Testis (tissue), 3 donors: ENCODE data around the gene AAMDC. TPM values are rescaled to one million over a fixed set of nuclear protein-coding genes. Genes with fewer than 3 reads are reported as not detected.
A peak's percentile ranks its signal among the peaks of the same experiment; 100 is the strongest.

ENCODE experiments used
- DNase-seq: peaks from one replicate; pipeline ENCODE4 v3.0.0-alpha.2; 2019
- H3K27ac ChIP-seq, 2 donors: fragments of 200-600 bp; sonication (generic); one replicate each; pipeline ENCODE4 v1.5.1; 2019
- H3K27me3 ChIP-seq: fragments of 200-600 bp; sonication (generic); one replicate; pipeline ENCODE4 v1.5.1; 2019
- H3K36me3 ChIP-seq: fragments of 200-600 bp; sonication (generic); one replicate; pipeline ENCODE4 v1.5.1; 2017; ENCODE audit warnings: low read depth; ENCODE audit errors: missing control alignments
- H3K4me1 ChIP-seq: fragments of 200-600 bp; sonication (generic); one replicate; pipeline ENCODE4 v1.5.1; 2019
- H3K4me3 ChIP-seq, 2 donors: fragments of 200-600 bp; sonication (generic); one replicate each; pipeline ENCODE4 v1.5.1; 2017 to 2019
- H3K9me3 ChIP-seq: fragments of 200-600 bp; sonication (generic); one replicate; pipeline ENCODE4 v1.5.1; 2017
- POLR2A ChIP-seq: fragments of 450-650 bp; IDR thresholded peaks from one replicate; pipeline ENCODE4 v1.6.1; 2017; ENCODE audit warnings: antibody characterized with exemption, mild to moderate bottlenecking, moderate library complexity
- WGBS, 2 donors: methylation state at CpG; one replicate each; pipeline ENCODE4 v1.1.5; 2018; 5-methylcytosine and 5-hydroxymethylcytosine counted together
- intact Hi-C: fragments of 100-400 bp; cut with DNase I; formaldehyde crosslinking; loops from one replicate; pipeline ENCODE4 v1.15.1; 2023; ENCODE audit warnings: low total_unique reads
- polyA plus RNA-seq: library from polyadenylated mRNA; stranded (reverse); fragments of 350-450 nt; fragmentation: Illumina TruSeq; extraction: RNeasy Lipid Tissue Mini Kit (QIAGEN cat#74804); gene quantifications from one replicate; pipeline ENCODE4 v1.2.3, GENCODE V29; 2014; ENCODE audit warnings: low read depth, low replicate concordance; ENCODE audit not compliant: insufficient read depth
- total RNA-seq, 2 donors: library from RNA; depleted of rRNA; stranded (reverse); fragments of >200 nt; gene quantifications; one replicate each; pipeline ENCODE4 v1.2.3, GENCODE V29; 2016
- TF ChIP-seq, protein P1 (sequence below), 3 experiments: fragments of 450-650 bp in 2 of 3; fragments of 200-600 bp in 1 of 3; sonication (generic) in 1 of 3; IDR thresholded peaks; one replicate each; pipeline ENCODE4 v1.5.1; 2016 to 2019; ENCODE audit warnings: antibody characterized with exemption in 3 of 3, mild to moderate bottlenecking in 2 of 3, moderate library complexity in 1 of 3

AAMDC gene
- total and polyA plus RNA-seq, 3 donors from 2014 or later = 20.2 to 56.6 (median 22.0) TPM

- H3K36me3 ChIP-seq = no peaks in the 10 kb centered on the region
These were observed 58.3 kb downstream of the AAMDC start for GRCh38 chr11:77879218-77879617.

DNA sequence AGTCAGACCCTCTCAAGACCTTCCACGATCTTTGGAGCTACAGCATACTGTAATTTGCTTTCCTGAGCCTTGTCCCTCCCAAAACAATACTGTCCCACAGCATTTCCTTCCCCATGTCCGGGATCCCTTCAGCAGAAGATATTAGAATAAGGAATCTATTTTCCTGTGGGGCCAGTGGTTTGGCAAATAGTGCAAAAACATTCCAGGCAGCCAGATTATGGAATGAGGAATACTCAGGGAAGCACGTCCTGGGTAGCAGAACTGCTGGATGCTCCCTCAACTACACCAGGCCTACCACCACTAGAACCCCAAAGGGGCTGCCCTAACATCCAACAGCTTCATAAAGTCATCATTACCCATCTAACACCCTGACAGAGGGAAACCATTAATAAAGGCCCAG lies 61.5 kb downstream of the AAMDC start:
- intact Hi-C loops = no loop called here
- 77 to 82% methylated on average over 3 of the region's 3 CpGs for WGBS, 2 donors
- Histone ChIP-seq H3K4me1 (no peaks in the 10 kb centered on the region), H3K9me3 (no peaks in the 10 kb centered on the region), H3K27ac (no peak overlapping the region), H3K36me3 (no peaks in the 10 kb centered on the region), H3K27me3 (no peaks in the 10 kb centered on the region), H3K4me3 (no peak overlapping the region)
- no peak for DNase-seq
- TF ChIP-seq, protein P1, sequence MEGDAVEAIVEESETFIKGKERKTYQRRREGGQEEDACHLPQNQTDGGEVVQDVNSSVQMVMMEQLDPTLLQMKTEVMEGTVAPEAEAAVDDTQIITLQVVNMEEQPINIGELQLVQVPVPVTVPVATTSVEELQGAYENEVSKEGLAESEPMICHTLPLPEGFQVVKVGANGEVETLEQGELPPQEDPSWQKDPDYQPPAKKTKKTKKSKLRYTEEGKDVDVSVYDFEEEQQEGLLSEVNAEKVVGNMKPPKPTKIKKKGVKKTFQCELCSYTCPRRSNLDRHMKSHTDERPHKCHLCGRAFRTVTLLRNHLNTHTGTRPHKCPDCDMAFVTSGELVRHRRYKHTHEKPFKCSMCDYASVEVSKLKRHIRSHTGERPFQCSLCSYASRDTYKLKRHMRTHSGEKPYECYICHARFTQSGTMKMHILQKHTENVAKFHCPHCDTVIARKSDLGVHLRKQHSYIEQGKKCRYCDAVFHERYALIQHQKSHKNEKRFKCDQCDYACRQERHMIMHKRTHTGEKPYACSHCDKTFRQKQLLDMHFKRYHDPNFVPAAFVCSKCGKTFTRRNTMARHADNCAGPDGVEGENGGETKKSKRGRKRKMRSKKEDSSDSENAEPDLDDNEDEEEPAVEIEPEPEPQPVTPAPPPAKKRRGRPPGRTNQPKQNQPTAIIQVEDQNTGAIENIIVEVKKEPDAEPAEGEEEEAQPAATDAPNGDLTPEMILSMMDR (IDR thresholded peaks at IDR 0.05) = no peak
- no peak for TF ChIP-seq POLR2A

More at GRCh38 chr11:77879218-77879617, 58.3 kb downstream of the AAMDC start:
- WGBS, 2 donors = 81 to 82% methylated on average over 3 of the region's 3 CpGs
- Histone ChIP-seq H3K4me1 (no peaks in the 10 kb centered on the region), H3K27me3 (no peaks in the 10 kb centered on the region), H3K9me3 (no peaks in the 10 kb centered on the region), H3K4me3 (no peak overlapping the region), H3K27ac (no peak overlapping the region)
- TF ChIP-seq POLR2A = no peak
- TF ChIP-seq, protein P1 (IDR thresholded peaks at IDR 0.05) = no peak
- peak; percentile 29 for DNase-seq
- intact Hi-C loops = no loop called here

DNA sequence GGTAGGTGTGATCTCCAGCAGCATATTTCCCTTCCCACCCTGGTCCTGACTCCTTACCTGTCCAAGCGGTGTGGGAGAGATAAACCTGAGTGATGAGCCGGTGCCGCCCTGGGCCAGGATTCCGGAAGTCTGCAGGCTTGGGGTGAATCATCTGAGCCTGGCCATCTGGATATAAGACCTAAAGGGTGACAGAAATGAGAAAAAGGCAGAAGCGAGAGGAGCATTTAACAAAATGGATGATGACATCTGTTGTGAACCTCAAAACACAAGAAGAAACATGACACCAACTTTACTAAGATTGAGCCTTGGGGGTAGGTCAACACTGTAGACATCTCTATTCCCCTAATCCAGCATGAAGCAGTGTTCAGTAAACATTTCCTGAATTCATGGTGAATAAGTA lies 62.8 kb downstream of the AAMDC start:
- intact Hi-C loops = no loop called here
- no peaks in the 10 kb centered on the region for H3K9me3 ChIP-seq
- no peak for TF ChIP-seq POLR2A
- TF ChIP-seq, protein P1 (IDR thresholded peaks at IDR 0.05) = no peak
- WGBS, 2 donors = 95% methylated on average over 5 of the region's 5 CpGs
- no peaks in the 10 kb centered on the region for H3K4me1 ChIP-seq
- H3K27me3 ChIP-seq = no peaks in the 10 kb centered on the region
- H3K27ac ChIP-seq = no peak overlapping the region
- no peaks in the 10 kb centered on the region for H3K36me3 ChIP-seq
- no peak overlapping the region for H3K4me3 ChIP-seq
- DNase-seq = no peak

DNA sequence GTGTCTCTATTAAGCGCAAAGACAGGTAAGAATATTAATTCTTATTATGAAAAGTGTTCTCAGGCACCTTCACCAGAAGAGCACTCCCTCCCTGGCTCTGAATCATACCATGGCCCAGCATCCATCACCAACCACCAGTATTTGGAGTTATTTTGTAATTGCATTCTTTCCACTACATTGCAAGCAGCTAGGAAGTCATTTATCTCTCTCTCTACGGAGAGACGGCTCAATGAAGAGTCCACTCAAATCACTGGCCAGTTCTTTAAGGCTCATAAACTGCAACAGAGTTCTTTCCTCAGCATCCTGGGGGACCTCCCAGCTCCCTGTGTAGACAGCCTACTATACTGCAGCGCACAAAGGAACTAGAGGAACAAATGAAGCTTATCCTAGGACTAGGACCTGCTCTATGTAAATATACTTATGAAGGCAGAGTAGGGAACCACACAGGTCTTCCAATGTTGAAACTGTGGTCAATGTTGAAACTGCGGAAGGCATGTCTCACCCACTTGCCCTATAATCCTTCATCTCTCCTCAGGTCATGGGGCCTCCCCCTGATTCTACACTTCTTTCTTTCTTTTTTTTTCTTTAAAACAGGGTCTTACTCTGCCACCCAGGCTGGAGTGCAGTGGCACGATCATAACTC lies 63.4 kb downstream of the AAMDC start:
- Histone ChIP-seq H3K4me3 (no peak overlapping the region), H3K36me3 (no peaks in the 10 kb centered on the region), H3K4me1 (no peaks in the 10 kb centered on the region), H3K9me3 (no peaks in the 10 kb centered on the region), H3K27me3 (no peaks in the 10 kb centered on the region), H3K27ac (no peak overlapping the region)
- TF ChIP-seq, protein P1 (IDR thresholded peaks at IDR 0.05) = no peak
- no peak for TF ChIP-seq POLR2A
- intact Hi-C loops = no loop called here
- DNase-seq = no peak
- WGBS, 2 donors = 89 to 92% methylated on average over 6 of the region's 6 CpGs

DNA sequence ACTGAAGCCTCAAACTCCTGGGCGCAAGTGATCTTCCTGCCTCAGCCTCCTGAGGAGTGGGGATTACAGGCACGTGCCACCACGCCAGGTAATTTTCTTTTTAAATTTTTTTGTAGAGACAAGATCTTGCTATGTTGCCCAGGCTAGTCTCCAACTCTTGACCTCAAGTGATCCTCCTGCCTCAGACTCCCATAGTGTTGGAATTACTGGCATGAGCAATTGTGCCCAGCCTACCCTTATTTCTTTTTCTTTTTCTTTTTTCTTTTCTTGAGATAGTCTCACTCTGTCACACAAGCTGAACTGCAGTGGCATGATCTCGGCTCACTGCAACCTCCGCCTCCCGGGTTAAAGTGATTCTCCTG lies 63.9 kb downstream of the AAMDC start:
- no peak overlapping the region for H3K27ac ChIP-seq
- no peaks in the 10 kb centered on the region for H3K27me3 ChIP-seq
- no peaks in the 10 kb centered on the region for H3K4me1 ChIP-seq
- DNase-seq = no peak
- TF ChIP-seq, protein P1 (IDR thresholded peaks at IDR 0.05) = no peak
- TF ChIP-seq POLR2A = no peak
- H3K4me3 ChIP-seq = no peak overlapping the region
- H3K9me3 ChIP-seq = no peaks in the 10 kb centered on the region
- 95 to 97% methylated on average over 6 of the region's 6 CpGs for WGBS, 2 donors
- no peaks in the 10 kb centered on the region for H3K36me3 ChIP-seq
- intact Hi-C loops = no loop called here
